ENCODE data around the gene BTN1A1. TPM values are rescaled to one million over a fixed set of nuclear protein-coding genes. Genes with fewer than 3 reads are reported as not detected.

BTN1A1 gene
- total and polyA plus RNA-seq, 8 donors = not detected

GRCh38 chr6:26485112-26485780 lies 14.9 kb upstream of the BTN1A1 start:
- no peak overlapping the region for H3K27ac ChIP-seq
- intact Hi-C loops (cut with DNase I; ENCODE audit: low total_unique reads) = no loop called here
- no peaks in the 10 kb centered on the region for H3K36me3 ChIP-seq
- H3K4me3 ChIP-seq = no peak overlapping the region
- no peaks in the 10 kb centered on the region for H3K27me3 ChIP-seq
- WGBS, 5 donors = 80 to 93% (median 81%) methylated on average over 6 of the region's 6 CpGs
- TF ChIP-seq POLR2A (IDR thresholded peaks at IDR 0.05) (no peak), EP300 (IDR thresholded peaks at IDR 0.05) (no peak), CTCF (IDR thresholded peaks at IDR 0.05) (no peak), POLR2AphosphoS5 (IDR thresholded peaks at IDR 0.05) (no peak)
- no peaks in the 10 kb centered on the region for H3K4me1 ChIP-seq
- no peak for DNase-seq
- H3K9me3 ChIP-seq = peaks cover 0 to 8% (median 2%) of the 10 kb centered on the region in 4 donors

GRCh38 chr6:26486358-26486757 lies 13.7 kb upstream of the BTN1A1 start:
- no peaks in the 10 kb centered on the region for H3K27me3 ChIP-seq
- H3K27ac ChIP-seq = no peak overlapping the region
- no peaks in the 10 kb centered on the region for H3K36me3 ChIP-seq
- intact Hi-C loops (cut with DNase I; ENCODE audit: low total_unique reads) = no loop called here
- TF ChIP-seq CTCF (IDR thresholded peaks at IDR 0.05) = no peak
- TF ChIP-seq POLR2AphosphoS5 (IDR thresholded peaks at IDR 0.05) = no peak
- TF ChIP-seq POLR2A (IDR thresholded peaks at IDR 0.05) = no peak
- TF ChIP-seq EP300 (IDR thresholded peaks at IDR 0.05) = no peak
- 76 to 88% (median 82%) methylated on average over 5 of the region's 5 CpGs for WGBS, 5 donors
- no peak for DNase-seq
- peaks cover 0 to 8% (median 2%) of the 10 kb centered on the region in 4 donors for H3K9me3 ChIP-seq
- H3K4me3 ChIP-seq = no peak overlapping the region
- no peaks in the 10 kb centered on the region for H3K4me1 ChIP-seq

DNA sequence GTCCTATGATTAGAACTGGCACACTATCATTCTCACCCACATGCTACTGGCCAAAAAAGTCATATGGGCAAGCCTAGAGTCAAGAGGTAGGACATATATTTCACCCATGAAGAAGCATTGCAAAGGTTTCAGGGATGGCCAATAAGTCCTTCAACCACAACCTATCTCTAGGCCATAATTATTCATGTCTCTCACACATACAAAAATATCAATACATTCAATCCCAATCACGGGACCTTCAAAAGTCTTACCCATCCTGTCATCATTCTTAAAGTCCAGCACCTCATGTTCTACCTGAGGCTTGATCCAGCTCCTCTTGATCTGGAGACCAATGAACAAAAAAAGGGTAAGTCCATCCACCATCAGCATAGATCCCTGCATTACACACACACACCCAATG lies 12.6 kb upstream of the BTN1A1 start:
- Histone ChIP-seq H3K36me3 (no peaks in the 10 kb centered on the region), H3K4me3 (no peak overlapping the region), H3K4me1 (no peaks in the 10 kb centered on the region), H3K27me3 (no peaks in the 10 kb centered on the region), H3K9me3 (peaks cover 0 to 8% (median 2%) of the 10 kb centered on the region in 4 donors), H3K27ac (no peak overlapping the region)
- WGBS, 5 donors = 95 to 100% (median 96%) methylated on average over 1 of the region's 1 CpG
- intact Hi-C loops (cut with DNase I; ENCODE audit: low total_unique reads) = no loop called here
- no peak for DNase-seq
- TF ChIP-seq POLR2A (IDR thresholded peaks at IDR 0.05) = no peak
- TF ChIP-seq EP300 (IDR thresholded peaks at IDR 0.05) = no peak
- TF ChIP-seq CTCF (IDR thresholded peaks at IDR 0.05) = no peak
- TF ChIP-seq POLR2AphosphoS5 (IDR thresholded peaks at IDR 0.05) = no peak

- no peak for TF ChIP-seq POLR2A (IDR thresholded peaks at IDR 0.05)
- TF ChIP-seq CTCF (IDR thresholded peaks at IDR 0.05) = no peak
- TF ChIP-seq POLR2AphosphoS5 (IDR thresholded peaks at IDR 0.05) = no peak
- TF ChIP-seq EP300 (IDR thresholded peaks at IDR 0.05) = no peak
- no peaks in the 10 kb centered on the region for H3K36me3 ChIP-seq
- H3K4me1 ChIP-seq = no peaks in the 10 kb centered on the region
- no peak for DNase-seq
- 54 to 73% (median 59%) methylated on average over 8 of the region's 8 CpGs for WGBS, 5 donors
- H3K9me3 ChIP-seq = peaks cover 0 to 8% (median 2%) of the 10 kb centered on the region in 4 donors
- intact Hi-C loops (cut with DNase I; ENCODE audit: low total_unique reads) = no loop called here
- no peak overlapping the region for H3K27ac ChIP-seq
- no peak overlapping the region for H3K4me3 ChIP-seq
- H3K27me3 ChIP-seq = peaks cover 0 to 1% (median 0%) of the 10 kb centered on the region in 3 donors
Observed at GRCh38 chr6:26489996-26490964, 9.8 kb upstream of the BTN1A1 start.
